HCT116 (cell line): ENCODE measurements around the gene M6PR. TPM values are rescaled to one million over a fixed set of nuclear protein-coding genes. Genes with fewer than 3 reads are reported as not detected.

Experiments
- ATAC-seq: fragments of 200-7000 bp; cut with Tn5 transposase; 2 replicates; pipeline ENCODE4 v1.9.1; 2020; ENCODE audit warnings: mild to moderate bottlenecking, moderate library complexity
- BruUV-seq: library from RNA; stranded (reverse); fragments of 400-500 nt; replicated peaks from 2 replicates; lab custom pipeline; 2021; lab: Mats Ljungman, UMichigan
- CTCF ChIA-PET: fragments of 300-600 bp; sonication (Branson Sonifier 250); formaldehyde crosslinking; loops from one replicate; lab custom pipeline; 2021; ENCODE audit warnings: antibody characterized with exemption; lab: Charles Lee
- POLR2A ChIA-PET: fragments of 300-600, 350-600 bp; sonication (Branson Sonifier 250); formaldehyde crosslinking; loops from one replicate; lab custom pipeline; 2021; ENCODE audit warnings: antibody characterized with exemption; lab: Charles Lee
- RAD21 ChIA-PET, 2 experiments: fragments of 300-600 bp; sonication (Branson Sonifier 250); formaldehyde crosslinking; loops; one replicate each; lab custom pipeline; 2023; ENCODE audit warnings: low total read pairs in 2 of 2; ENCODE audit not compliant: uncharacterized antibody in 2 of 2, unreplicated experiment in 2 of 2, low non-redundant PET in 1 of 2; lab: Charles Lee
- DNase-seq: peaks from one replicate; pipeline ENCODE4 v3.0.0-alpha.2; 2010; ENCODE audit warnings: low read depth, low spot score
- H2AFZ ChIP-seq: fragments of 200-600 bp; shearing (Covaris generic), sonication (generic); 2 replicates; pipeline ENCODE4 v1.6.1; 2017; ENCODE audit warnings: low read depth, mixed run types, mixed read lengths, antibody characterized with exemption, low read length; ENCODE audit not compliant: poor library complexity, severe bottlenecking
- H3K27ac ChIP-seq: 2 replicates; pipeline ENCODE4 v1.5.1; 2012; ENCODE audit warnings: low read depth, low read length
- H3K27me3 ChIP-seq: fragments of 200-600 bp; sonication (generic); 2 replicates; pipeline ENCODE4 v1.6.1; 2016; ENCODE audit warnings: mixed run types, low read length, mixed read lengths; ENCODE audit not compliant: insufficient read depth
- H3K36me3 ChIP-seq, 2 experiments: fragments of 200-500 bp in 1 of 2; fragments of 200-600 bp in 1 of 2; sonication (Bioruptor generic) in 1 of 2; sonication (generic) in 1 of 2; 2 replicates each; pipeline versions ENCODE4 v1.5.1 to v1.6.1; 2014 to 2016; ENCODE audit warnings: low read length in 2 of 2, inconsistent platforms in 1 of 2, mixed read lengths in 1 of 2, mixed run types in 1 of 2; ENCODE audit not compliant: insufficient read depth in 2 of 2, control insufficient read depth in 1 of 2
- H3K4me1 ChIP-seq, 2 experiments: fragments of 200-600 bp in 1 of 2; sonication (generic) in 1 of 2; 2 replicates each; pipeline versions ENCODE4 v1.5.1 to v1.6.1; 2012 to 2017; ENCODE audit warnings: low read length in 2 of 2, inconsistent platforms in 1 of 2, mild to moderate bottlenecking in 1 of 2, mixed read lengths in 1 of 2, mixed run types in 1 of 2, moderate library complexity in 1 of 2; ENCODE audit not compliant: insufficient read depth in 2 of 2, control insufficient read depth in 1 of 2
- H3K4me2 ChIP-seq: fragments of 200-600 bp; sonication (generic); 2 replicates; pipeline ENCODE4 v1.6.1; 2017; ENCODE audit warnings: mixed run types, low read length, mixed read lengths
- H3K4me3 ChIP-seq, 2 experiments: fragments of 200-600 bp in 1 of 2; sonication (generic) in 1 of 2; replicated peaks in 1 of 2; 2 replicates each; pipeline ENCODE4 v1.5.1; 2011 to 2016; ENCODE audit warnings: low read length in 2 of 2, control low read depth in 1 of 2, low read depth in 1 of 2, mild to moderate bottlenecking in 1 of 2, mixed read lengths in 1 of 2, mixed run types in 1 of 2
- H3K79me2 ChIP-seq: fragments of 200-600 bp; sonication (generic); 2 replicates; pipeline ENCODE4 v1.6.1; 2017; ENCODE audit warnings: mild to moderate bottlenecking, mixed run types, low read length, moderate library complexity, mixed read lengths; ENCODE audit not compliant: insufficient read depth
- H3K9ac ChIP-seq: fragments of 200-600 bp; sonication (generic); 2 replicates; pipeline ENCODE4 v1.6.1; 2016; ENCODE audit warnings: low read length, mixed read lengths
- H3K9me2 ChIP-seq: fragments of 200-600 bp; sonication (generic), shearing (Covaris generic); 2 replicates; pipeline ENCODE4 v1.6.1; 2017; ENCODE audit warnings: mixed run types, mild to moderate bottlenecking, moderate library complexity; ENCODE audit not compliant: insufficient read depth
- H3K9me3 ChIP-seq, 2 experiments: fragments of 200-500 bp in 1 of 2; fragments of 200-600 bp in 1 of 2; sonication (Bioruptor generic) in 1 of 2; sonication (generic) in 1 of 2; 2 replicates each; pipeline ENCODE4 v1.6.1; 2014 to 2017; ENCODE audit warnings: low read length in 2 of 2, mixed read lengths in 2 of 2, inconsistent platforms in 1 of 2, low read depth in 1 of 2, mild to moderate bottlenecking in 1 of 2, mixed run types in 1 of 2, moderate library complexity in 1 of 2; ENCODE audit not compliant: control insufficient read depth in 1 of 2, insufficient read depth in 1 of 2
- H4K20me1 ChIP-seq: fragments of 200-600 bp; sonication (generic), shearing (Covaris generic); 2 replicates; pipeline ENCODE4 v1.6.1; 2017; ENCODE audit warnings: mixed run types, mild to moderate bottlenecking, moderate library complexity; ENCODE audit not compliant: insufficient read depth
- ATF3 ChIP-seq: IDR thresholded peaks from 2 replicates; pipeline ENCODE4 v1.6.1; 2012
- CTCF ChIP-seq, 3 experiments: fragments of 200-600 bp in 1 of 3; sonication (generic) in 1 of 3; IDR thresholded peaks in 2 of 3; conservative IDR thresholded peaks in 1 of 3; 2 replicates each; pipeline ENCODE4 v1.5.1; 2012 to 2017; ENCODE audit warnings: low read depth in 2 of 3, low read length in 2 of 3, antibody characterized with exemption in 1 of 3, borderline replicate concordance in 1 of 3, control low read depth in 1 of 3, mild to moderate bottlenecking in 1 of 3, mixed read lengths in 1 of 3, mixed run types in 1 of 3, moderate library complexity in 1 of 3; ENCODE audit not compliant: insufficient read depth in 1 of 3
- EGR1 ChIP-seq: IDR thresholded peaks from 2 replicates; pipeline ENCODE4 v1.6.1; 2012; ENCODE audit warnings: low read depth
- ELF1 ChIP-seq: IDR thresholded peaks from 2 replicates; pipeline ENCODE4 v1.6.1; 2012; ENCODE audit warnings: low read depth, borderline replicate concordance
- EZH2 ChIP-seq: fragments of 200-600 bp; sonication (generic); IDR thresholded peaks from 2 replicates; pipeline ENCODE4 v1.6.1; 2017; ENCODE audit warnings: antibody characterized with exemption, mixed run types
- EZH2phosphoT487 ChIP-seq: fragments of 200-600 bp; IDR thresholded peaks from 2 replicates; pipeline ENCODE4 v1.6.1; 2018; ENCODE audit warnings: antibody characterized with exemption, borderline replicate concordance
- FOSL1 ChIP-seq: IDR thresholded peaks from 2 replicates; pipeline ENCODE4 v1.6.1; 2012; ENCODE audit warnings: low read depth
- JUND ChIP-seq: IDR thresholded peaks from 2 replicates; pipeline ENCODE4 v1.6.1; 2012
- MAX ChIP-seq: IDR thresholded peaks from 2 replicates; pipeline ENCODE4 v1.6.1; 2012
- POLR2A ChIP-seq: IDR thresholded peaks from 2 replicates; pipeline ENCODE4 v1.7.0; 2011; ENCODE audit warnings: borderline replicate concordance; ENCODE audit not compliant: insufficient read depth, insufficient read length; ENCODE audit errors: extremely low read depth
- POLR2AphosphoS5 ChIP-seq: IDR thresholded peaks from 2 replicates; pipeline ENCODE4 v1.6.1; 2011; ENCODE audit warnings: mild to moderate bottlenecking, low read depth, low read length, moderate library complexity
- RAD21 ChIP-seq: IDR thresholded peaks from 2 replicates; pipeline ENCODE4 v1.6.1; 2012; ENCODE audit warnings: low read depth, mild to moderate bottlenecking
- REST ChIP-seq: IDR thresholded peaks from 2 replicates; pipeline ENCODE4 v1.6.1; 2012; ENCODE audit warnings: low read depth
- SIN3A ChIP-seq: IDR thresholded peaks from 2 replicates; pipeline ENCODE4 v1.6.1; 2012; ENCODE audit warnings: low read depth
- SRF ChIP-seq: IDR thresholded peaks from 2 replicates; pipeline ENCODE4 v1.6.1; 2012; ENCODE audit warnings: low read depth
- YY1 ChIP-seq: IDR thresholded peaks from 2 replicates; pipeline ENCODE4 v1.6.1; 2011; ENCODE audit warnings: low read length, low read depth, moderate library complexity, mild to moderate bottlenecking; ENCODE audit not compliant: insufficient replicate concordance; ENCODE audit errors: extremely low read depth
- ZBTB33 ChIP-seq: IDR thresholded peaks from 2 replicates; pipeline ENCODE4 v1.6.1; 2011; ENCODE audit warnings: mild to moderate bottlenecking, low read length, moderate library complexity; ENCODE audit not compliant: insufficient replicate concordance; ENCODE audit errors: extremely low read depth
- ZFX ChIP-seq: fragments of 450-650 bp; IDR thresholded peaks from 2 replicates; pipeline ENCODE4 v1.6.1; 2017
- ZNF274 ChIP-seq: fragments of 200-500 bp; sonication (Bioruptor generic); IDR thresholded peaks from 2 replicates; pipeline ENCODE4 v1.6.1; 2014; ENCODE audit warnings: mild to moderate bottlenecking, low read depth, low read length, inconsistent platforms
- intact Hi-C: fragments of 100-400 bp; cut with micrococcal nuclease; formaldehyde crosslinking; loops from 2 replicates; pipeline ENCODE4 v1.10.0; 2022
- total RNA-seq: library from RNA; stranded (reverse); gene quantifications from one replicate; pipeline ENCODE4 v1.2.1, GENCODE V29; 2021; ENCODE audit not compliant: unreplicated experiment

The M6PR gene
- total RNA-seq, 1 experiment from 2014 or later: 142 TPM

- H3K9me3 ChIP-seq: peaks cover 2 to 5% of the 10 kb centered on the region in 2 experiments; a peak in 2 of 4 replicates
- ChIA-PET RAD21 (no interaction called here), POLR2A (no interaction called here), CTCF (no interaction called here)
- no peak overlapping the region for H3K27ac ChIP-seq
- 0 out of 4 replicates have a peak, but pooled peaks cover 0 to 4% of the 10 kb centered on the region in 2 experiments for H3K36me3 ChIP-seq
- H2AFZ ChIP-seq: no peak overlapping the region
- H3K4me3 ChIP-seq: no peak overlapping the region
- no peaks in the 10 kb centered on the region for H3K27me3 ChIP-seq
- DNase-seq (no peak), ATAC-seq (no peak)
- H3K4me1 ChIP-seq: no peaks in the 10 kb centered on the region
- TF ChIP-seq EZH2 (no peak), SIN3A (no peak), EZH2phosphoT487 (no peak), EGR1 (no peak), ATF3 (no peak), CTCF (IDR thresholded peaks at IDR 0.05 in 2 of 3, conservative IDR thresholded peaks at IDR 0.05 in 1 of 3; ENCODE audit: borderline replicate concordance in 1 of 3, insufficient read depth in 1 of 3, low read depth in 2 of 3, low read length in 2 of 3) (no peak), ELF1 (no peak), POLR2AphosphoS5 (no peak), POLR2A (no peak), SRF (no peak), ZFX (no peak), RAD21 (no peak), MAX (no peak), FOSL1 (no peak), REST (no peak), JUND (no peak), ZNF274 (no peak), ZBTB33 (no peak), YY1 (no peak)
- no peaks in the 10 kb centered on the region for H3K9me2 ChIP-seq
- no peak overlapping the region for H3K9ac ChIP-seq
- no peaks in the 10 kb centered on the region for H3K79me2 ChIP-seq
- BruUV-seq: no TSS peak
- no peaks in the 10 kb centered on the region for H4K20me1 ChIP-seq
- no peak overlapping the region for H3K4me2 ChIP-seq
- intact Hi-C loops: no loop called here
These were observed 8.6 kb upstream of the M6PR start for GRCh38 chr12:8958066-8958465.
